GM12891 (cell line): ENCODE results near the gene EYA3.
A peak's percentile ranks its signal among the peaks of the same experiment; 100 is the strongest.

Experiments used
- DNase-seq: peaks from one replicate; pipeline ENCODE4 v3.0.0; 2011; ENCODE audit warnings: low spot score; ENCODE audit not compliant: insufficient read length
- FAIRE-seq: peaks from 2 replicates; lab custom pipeline; 2011; peaks lifted over from hg19 to GRCh38; lab: Jason Lieb, UNC
- PAX5 ChIP-seq: IDR thresholded peaks from 2 replicates; pipeline ENCODE4 v1.6.1; 2011; ENCODE audit warnings: low read length, moderate library complexity, mild to moderate bottlenecking; ENCODE audit not compliant: insufficient read depth, severe bottlenecking
- POLR2A ChIP-seq: IDR thresholded peaks from 2 replicates; pipeline ENCODE4 v1.6.1; 2011; ENCODE audit warnings: low read depth, low read length, control low read depth
- POLR2AphosphoS5 ChIP-seq: IDR thresholded peaks from 2 replicates; pipeline ENCODE4 v1.6.1; 2011; ENCODE audit warnings: low read depth, low read length, control low read depth
- POU2F2 ChIP-seq: IDR thresholded peaks from 2 replicates; pipeline ENCODE4 v1.6.1; 2011; ENCODE audit warnings: low read depth, mild to moderate bottlenecking, control low read depth, low read length, moderate library complexity
- SPI1 ChIP-seq: IDR thresholded peaks from 2 replicates; pipeline ENCODE4 v1.6.1; 2011; ENCODE audit warnings: low read depth, low read length, control low read depth
- TAF1 ChIP-seq: IDR thresholded peaks from 2 replicates; pipeline ENCODE4 v1.6.1; 2011; ENCODE audit warnings: low read depth, low read length, control low read depth

The EYA3 gene

GRCh38 chr1:28129150-28129549 lies 40.7 kb upstream of the EYA3 start:
- no peak for TF ChIP-seq POLR2A
- TF ChIP-seq POLR2AphosphoS5 = no peak
- no peak for TF ChIP-seq TAF1
- no peak for TF ChIP-seq PAX5
- TF ChIP-seq SPI1 = no peak
- TF ChIP-seq POU2F2 = no peak
- no peak for FAIRE-seq
- no peak for DNase-seq

- TF ChIP-seq SPI1 = peak; percentile 99
- no peak for TF ChIP-seq POLR2A
- no peak for DNase-seq
- peak; percentile 93 for FAIRE-seq
Measured at GRCh38 chr1:28127617-28128257, 39.3 kb upstream of the EYA3 start.

GRCh38 chr1:28126783-28127490 lies 38.5 kb upstream of the EYA3 start:
- FAIRE-seq (no peak), DNase-seq (no peak)
- TF ChIP-seq POU2F2 = no peak
- TF ChIP-seq TAF1 = no peak
- no peak for TF ChIP-seq PAX5
- TF ChIP-seq POLR2A = no peak
- no peak for TF ChIP-seq SPI1
- no peak for TF ChIP-seq POLR2AphosphoS5

- TF ChIP-seq POLR2AphosphoS5 (no peak), SPI1 (no peak), TAF1 (no peak), POLR2A (no peak), POU2F2 (no peak), PAX5 (no peak)
- no peak for FAIRE-seq
- DNase-seq = no peak
Measured at GRCh38 chr1:28126212-28126611, 37.8 kb upstream of the EYA3 start.

GRCh38 chr1:28123461-28123961 lies 35.1 kb upstream of the EYA3 start:
- FAIRE-seq (no peak), DNase-seq (no peak)
- TF ChIP-seq SPI1 = peak; percentile 27; the same call in 1 of the 2 replicates
- no peak for TF ChIP-seq POLR2AphosphoS5

GRCh38 chr1:28122183-28122582 lies 33.8 kb upstream of the EYA3 start:
- no peak for TF ChIP-seq TAF1
- TF ChIP-seq POU2F2 = no peak
- TF ChIP-seq SPI1 = no peak
- TF ChIP-seq PAX5 = no peak
- no peak for TF ChIP-seq POLR2A
- no peak for TF ChIP-seq POLR2AphosphoS5
- DNase-seq (no peak), FAIRE-seq (no peak)

- DNase-seq = no peak
- no peak for FAIRE-seq
- TF ChIP-seq POLR2AphosphoS5 = no peak
Measured at GRCh38 chr1:28119556-28119955, 31.1 kb upstream of the EYA3 start.

GRCh38 chr1:28118640-28119307 lies 30.4 kb upstream of the EYA3 start:
- TF ChIP-seq PAX5 (no peak), POLR2A (no peak), POU2F2 (no peak), POLR2AphosphoS5 (no peak), SPI1 (no peak), TAF1 (no peak)
- FAIRE-seq (peak; percentile 73), DNase-seq (no peak)

- DNase-seq = no peak
- TF ChIP-seq PAX5 (no peak), POU2F2 (no peak), POLR2AphosphoS5 (no peak), POLR2A (no peak), TAF1 (no peak), SPI1 (peak; percentile 81)
- peak; percentile 35 for FAIRE-seq
Measured at GRCh38 chr1:28115267-28115666, 26.9 kb upstream of the EYA3 start.

GRCh38 chr1:28114844-28115243 lies 26.4 kb upstream of the EYA3 start:
- TF ChIP-seq TAF1 (no peak), PAX5 (no peak), POLR2AphosphoS5 (no peak), POU2F2 (no peak), SPI1 (no peak), POLR2A (no peak)
- FAIRE-seq = peak; percentile 47

More at GRCh38 chr1:28114844-28115243, 26.4 kb upstream of the EYA3 start:
- DNase-seq = no peak
